OCI-LY3 (cell line): ENCODE measurements around the gene DTHD1.

Experiments
- H2AFZ ChIP-seq: fragments of 200-600, 300-600 bp; shearing (Covaris generic); 2 replicates; pipeline ENCODE4 v1.6.0; 2014; ENCODE audit warnings: antibody characterized with exemption, low read depth, low read length
- H3K27ac ChIP-seq: fragments of 200-600, 300-600 bp; sonication (generic); 2 replicates; pipeline ENCODE4 v1.5.1; 2014; ENCODE audit warnings: mild to moderate bottlenecking, low read length, moderate library complexity, mixed read lengths
- H3K27me3 ChIP-seq: fragments of 200-600, 300-600 bp; sonication (generic); 2 replicates; pipeline ENCODE4 v1.6.1; 2014; ENCODE audit warnings: low read depth, low read length, mixed read lengths
- H3K36me3 ChIP-seq: fragments of 200-600, 300-600 bp; sonication (generic); replicated peaks from 2 replicates; pipeline ENCODE3; 2014; ENCODE audit warnings: low read depth, low read length, mixed read lengths
- H3K4me1 ChIP-seq: fragments of 300-600, 200-600 bp; sonication (generic); 2 replicates; pipeline ENCODE4 v1.6.1; 2014; ENCODE audit warnings: low read length, mixed read lengths
- H3K4me2 ChIP-seq: fragments of 200-600, 300-600 bp; sonication (generic); 2 replicates; pipeline ENCODE4 v1.6.1; 2014; ENCODE audit warnings: low read length, mixed read lengths
- H3K4me3 ChIP-seq: fragments of 300-600, 200-600 bp; sonication (generic); 2 replicates; pipeline ENCODE4 v1.5.1; 2014; ENCODE audit warnings: antibody characterized with exemption, mild to moderate bottlenecking, low read length, moderate library complexity
- H3K79me2 ChIP-seq: fragments of 300-600, 200-600 bp; shearing (Covaris generic); 2 replicates; pipeline ENCODE4 v1.6.1; 2014; ENCODE audit warnings: mild to moderate bottlenecking, low read length, mixed read lengths
- H3K9ac ChIP-seq: fragments of 300-600, 200-600 bp; shearing (Covaris generic); 2 replicates; pipeline ENCODE4 v1.6.0; 2014; ENCODE audit warnings: mild to moderate bottlenecking, low read length, moderate library complexity
- H3K9me3 ChIP-seq: fragments of 200-600, 300-600 bp; shearing (Covaris generic); 2 replicates; pipeline ENCODE4 v1.6.1; 2014; ENCODE audit warnings: low read length, mixed read lengths; ENCODE audit not compliant: insufficient read depth
- H4K20me1 ChIP-seq: fragments of 200-600, 300-600 bp; sonication (generic); 2 replicates; pipeline ENCODE4 v1.6.1; 2016; ENCODE audit warnings: low read length, mixed read lengths; ENCODE audit not compliant: insufficient read depth
- CTCF ChIP-seq: fragments of 200-600, 300-600 bp; sonication (generic); IDR thresholded peaks from 2 replicates; pipeline ENCODE4 v1.5.1; 2014; ENCODE audit warnings: antibody characterized with exemption, low read length, low read depth
- EZH2phosphoT487 ChIP-seq: fragments of 200-600 bp; shearing (Covaris generic); IDR thresholded peaks from 2 replicates; pipeline ENCODE4 v1.6.1; 2018; ENCODE audit warnings: antibody characterized with exemption, mixed run types, low read depth

Gene DTHD1

GRCh38 chr4:36264207-36264826 is 17.1 kb upstream of the DTHD1 start:
- TF ChIP-seq EZH2phosphoT487, result no peak
- Histone ChIP-seq H3K9ac (no peak overlapping the region), H3K36me3 (no peaks in the 10 kb centered on the region), H3K4me1 (peaks cover 10% of the 10 kb centered on the region), H3K79me2 (no peaks in the 10 kb centered on the region), H3K4me2 (no peak overlapping the region), H2AFZ (no peak overlapping the region), H3K9me3 (no peaks in the 10 kb centered on the region), H3K27me3 (no peaks in the 10 kb centered on the region), H3K4me3 (no peak overlapping the region), H4K20me1 (no peaks in the 10 kb centered on the region), H3K27ac (no peak overlapping the region)

GRCh38 chr4:36267486-36268268 is 13.7 kb upstream of the DTHD1 start:
- Histone ChIP-seq H3K4me2 (no peak overlapping the region), H3K27ac (no peak overlapping the region), H4K20me1 (no peaks in the 10 kb centered on the region), H3K27me3 (no peaks in the 10 kb centered on the region), H2AFZ (no peak overlapping the region), H3K36me3 (no peaks in the 10 kb centered on the region), H3K9me3 (no peaks in the 10 kb centered on the region), H3K4me3 (no peak overlapping the region), H3K79me2 (no peaks in the 10 kb centered on the region), H3K4me1 (peaks cover 11% of the 10 kb centered on the region), H3K9ac (no peak overlapping the region)
- TF ChIP-seq CTCF (no peak), EZH2phosphoT487 (no peak)

GRCh38 chr4:36269101-36269500 is 12.3 kb upstream of the DTHD1 start:
- Histone ChIP-seq H3K9me3 (no peaks in the 10 kb centered on the region), H3K27me3 (no peaks in the 10 kb centered on the region), H3K4me3 (no peak overlapping the region), H3K79me2 (no peaks in the 10 kb centered on the region), H3K9ac (no peak overlapping the region), H3K36me3 (no peaks in the 10 kb centered on the region), H4K20me1 (no peaks in the 10 kb centered on the region), H2AFZ (no peak overlapping the region), H3K4me1 (peaks cover 11% of the 10 kb centered on the region), H3K4me2 (no peak overlapping the region), H3K27ac (no peak overlapping the region)
- TF ChIP-seq EZH2phosphoT487 (no peak), CTCF (no peak)

- Histone ChIP-seq H2AFZ (no peak overlapping the region), H3K36me3 (no peaks in the 10 kb centered on the region), H3K4me3 (no peak overlapping the region), H3K4me1 (peaks cover 11% of the 10 kb centered on the region), H4K20me1 (no peaks in the 10 kb centered on the region), H3K27ac (no peak overlapping the region), H3K4me2 (no peak overlapping the region), H3K9me3 (no peaks in the 10 kb centered on the region), H3K27me3 (no peaks in the 10 kb centered on the region), H3K79me2 (no peaks in the 10 kb centered on the region), H3K9ac (no peak overlapping the region)
- no peak for TF ChIP-seq EZH2phosphoT487
- TF ChIP-seq CTCF, result no peak
Measured at GRCh38 chr4:36269533-36270173, 11.8 kb upstream of the DTHD1 start.
